Upper lobe of left lung (tissue), 6 donors: Measurements from ENCODE around the gene UBE4B. TPM values are rescaled to one million over a fixed set of nuclear protein-coding genes. Genes with fewer than 3 reads are reported as not detected.

Source experiments
- ATAC-seq, 2 donors: fragments of 200-7000 bp; cut with Tn5 transposase; one replicate each; pipeline ENCODE4 v1.9.1; 2022; ENCODE audit warnings: mild to moderate bottlenecking in 2 of 2, moderate library complexity in 2 of 2; ENCODE audit not compliant: low FRiP score in 2 of 2
- DNase-seq, 2 donors: peaks; one replicate each; pipeline ENCODE4 v3.0.0-alpha.2; 2019 to 2020
- H3K27ac ChIP-seq, 4 donors: fragments of 200-600 bp; sonication (generic); one replicate each; pipeline ENCODE4 v1.5.1; 2016 to 2019
- H3K27me3 ChIP-seq, 4 donors: fragments of 200-600 bp; sonication (generic); one replicate each; pipeline ENCODE4 v1.5.1; 2017 to 2019
- H3K36me3 ChIP-seq, 4 donors: fragments of 200-600 bp; sonication (generic); one replicate each; pipeline ENCODE4 v1.5.1; 2016 to 2019
- H3K4me1 ChIP-seq, 4 donors: fragments of 200-600 bp; sonication (generic); one replicate each; pipeline ENCODE4 v1.5.1; 2018 to 2019
- H3K4me3 ChIP-seq, 4 donors: fragments of 200-600 bp; sonication (generic); one replicate each; pipeline ENCODE4 v1.5.1; 2017 to 2019; ENCODE audit warnings: mild to moderate bottlenecking in 2 of 4, moderate library complexity in 1 of 4
- H3K9me3 ChIP-seq, 4 donors: fragments of 200-600 bp; sonication (generic); one replicate each; pipeline ENCODE4 v1.5.1; 2018 to 2019
- EP300 ChIP-seq, 4 donors: sonication (generic); formaldehyde crosslinking; IDR thresholded peaks; one replicate each; pipeline ENCODE4 v1.5.1; 2017; ENCODE audit warnings: antibody characterized with exemption in 4 of 4, control low read depth in 2 of 4
- POLR2A ChIP-seq, 4 donors: fragments of 450-650 bp; IDR thresholded peaks; one replicate each; pipeline ENCODE4 v1.5.1; 2016 to 2017; ENCODE audit warnings: antibody characterized with exemption in 4 of 4, mild to moderate bottlenecking in 2 of 4
- POLR2AphosphoS5 ChIP-seq, 2 donors: sonication (generic); formaldehyde crosslinking; IDR thresholded peaks; one replicate each; pipeline ENCODE4 v1.5.1; 2017; ENCODE audit warnings: antibody characterized with exemption in 2 of 2
- WGBS, 2 donors: methylation state at CpG; one replicate each; pipeline ENCODE4 v1.1.5; 2017 to 2018; 5-methylcytosine and 5-hydroxymethylcytosine counted together
- total RNA-seq, 6 donors: library from RNA; depleted of rRNA in 4 of 6; stranded (reverse); fragments of >200 nt in 4 of 6; gene quantifications; one replicate each; pipeline versions ENCODE4 v1.1.0 to v1.2.1, GENCODE V29; 2016 to 2021
- TF ChIP-seq, protein P1 (sequence below), 6 experiments: fragments of 450-650 bp in 4 of 6; fragments of 200-600 bp in 2 of 6; sonication (generic) in 2 of 6; IDR thresholded peaks; one replicate each; pipeline ENCODE4 v1.5.1; 2016 to 2019; ENCODE audit warnings: antibody characterized with exemption in 6 of 6
- donor health status: DM: no; HTN: no; CAD: no; lungs with moderate emphysema.
- donor health status: DM: no; HTN: yes; CAD: no; lungs with severe emphysema.

UBE4B gene
- 10 to 100 TPM; 24.5 to 83.8 (median 42.8) TPM for total RNA-seq

DNA sequence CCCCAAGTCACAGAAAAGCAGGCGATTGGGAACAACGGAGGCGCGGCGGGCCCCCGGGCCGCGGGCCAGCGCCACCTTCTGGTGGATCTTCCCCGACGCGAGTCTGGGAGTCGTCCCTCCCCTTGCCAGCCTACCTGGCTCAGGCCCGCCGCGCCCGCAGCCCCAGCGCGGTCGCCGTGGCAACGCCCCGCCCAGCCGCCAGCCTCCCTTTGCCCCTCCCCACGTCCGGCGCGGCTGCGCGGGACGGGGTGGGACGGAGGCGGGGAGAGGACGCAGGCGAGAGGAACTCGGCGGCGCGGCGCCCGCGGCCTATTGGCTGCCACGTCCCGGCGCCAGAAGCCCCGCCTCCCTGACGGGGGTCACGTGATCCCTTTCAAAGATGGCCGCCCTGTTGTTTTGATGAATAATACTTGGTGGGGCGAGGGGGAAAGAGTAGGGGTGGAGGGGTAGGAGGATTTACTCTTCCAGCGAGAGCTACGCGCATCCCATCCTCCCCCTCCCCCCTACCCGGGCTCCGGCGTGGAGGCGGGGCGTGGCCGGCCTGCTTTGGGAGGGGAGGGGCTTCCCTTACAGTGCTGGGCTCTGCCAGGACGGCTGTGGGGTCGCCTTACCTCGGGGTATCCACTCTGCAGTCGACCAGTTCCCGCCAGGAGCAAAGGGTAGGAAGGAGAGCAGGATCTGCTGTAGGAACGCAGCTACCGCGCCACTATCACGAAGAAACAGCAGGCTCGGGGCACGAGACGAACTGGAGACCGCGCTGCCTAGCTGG lies at the start of gene UBE4B:
Gene UBE4B (plus strand): TSS at position 369 of the 769 bp plus-strand sequence. CDS start 713 bp downstream, outside the sequence.
- ATAC-seq (peak; percentile 100), DNase-seq (peak; percentile 99 to 100)
- Histone ChIP-seq H3K36me3 (peaks cover 0 to 18% (median 7%) of the 10 kb centered on the region in 4 donors), H3K9me3 (no peaks in the 10 kb centered on the region), H3K4me3 (peak within 1 kb of the TSS; percentile 75 to 95 (median 89)), H3K27ac (peak within 1 kb of the TSS; percentile 92 to 98 (median 94)), H3K4me1 (peaks cover 20 to 36% (median 22%) of the 10 kb centered on the region in 4 donors), H3K27me3 (no peaks in the 10 kb centered on the region)
- WGBS, 2 donors = 0% methylated on average over 24 to 34 of the region's 73 CpGs
- TF ChIP-seq POLR2AphosphoS5 (IDR thresholded peaks at IDR 0.05) (peak in 1 of 2 donors; percentile 43), POLR2A (IDR thresholded peaks at IDR 0.05) (peak in 2 of 4 donors; percentile 38 to 64), EP300 (IDR thresholded peaks at IDR 0.05) (no peak)
- TF ChIP-seq, protein P1, sequence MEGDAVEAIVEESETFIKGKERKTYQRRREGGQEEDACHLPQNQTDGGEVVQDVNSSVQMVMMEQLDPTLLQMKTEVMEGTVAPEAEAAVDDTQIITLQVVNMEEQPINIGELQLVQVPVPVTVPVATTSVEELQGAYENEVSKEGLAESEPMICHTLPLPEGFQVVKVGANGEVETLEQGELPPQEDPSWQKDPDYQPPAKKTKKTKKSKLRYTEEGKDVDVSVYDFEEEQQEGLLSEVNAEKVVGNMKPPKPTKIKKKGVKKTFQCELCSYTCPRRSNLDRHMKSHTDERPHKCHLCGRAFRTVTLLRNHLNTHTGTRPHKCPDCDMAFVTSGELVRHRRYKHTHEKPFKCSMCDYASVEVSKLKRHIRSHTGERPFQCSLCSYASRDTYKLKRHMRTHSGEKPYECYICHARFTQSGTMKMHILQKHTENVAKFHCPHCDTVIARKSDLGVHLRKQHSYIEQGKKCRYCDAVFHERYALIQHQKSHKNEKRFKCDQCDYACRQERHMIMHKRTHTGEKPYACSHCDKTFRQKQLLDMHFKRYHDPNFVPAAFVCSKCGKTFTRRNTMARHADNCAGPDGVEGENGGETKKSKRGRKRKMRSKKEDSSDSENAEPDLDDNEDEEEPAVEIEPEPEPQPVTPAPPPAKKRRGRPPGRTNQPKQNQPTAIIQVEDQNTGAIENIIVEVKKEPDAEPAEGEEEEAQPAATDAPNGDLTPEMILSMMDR (IDR thresholded peaks at IDR 0.05) = peak; percentile 61 to 97 (median 94)

- WGBS, 2 donors = 85 to 86% methylated on average over 5 of the region's 5 CpGs
- Histone ChIP-seq H3K4me3 (no peak overlapping the region), H3K27me3 (no peaks in the 10 kb centered on the region), H3K4me1 (peaks cover 0 to 3% (median 0%) of the 10 kb centered on the region in 4 donors), H3K36me3 (peaks cover 5 to 36% (median 20%) of the 10 kb centered on the region in 4 donors), H3K27ac (peak overlapping the region in 1 of 4 donors; percentile 39), H3K9me3 (no peaks in the 10 kb centered on the region)
- TF ChIP-seq, protein P1 (IDR thresholded peaks at IDR 0.05) = no peak
- TF ChIP-seq EP300 (IDR thresholded peaks at IDR 0.05) = no peak
- no peak for TF ChIP-seq POLR2AphosphoS5 (IDR thresholded peaks at IDR 0.05)
- TF ChIP-seq POLR2A (IDR thresholded peaks at IDR 0.05) = no peak
- DNase-seq = no peak
- ATAC-seq = no peak
These were observed 48.5 kb upstream of the UBE4B start for GRCh38 chr1:9984253-9984652.

GRCh38 chr1:9985001-9985400 lies 47.8 kb upstream of the UBE4B start:
- DNase-seq (no peak), ATAC-seq (no peak)
- no peaks in the 10 kb centered on the region for H3K9me3 ChIP-seq
- peaks cover 5 to 33% (median 20%) of the 10 kb centered on the region in 4 donors for H3K36me3 ChIP-seq
- peak overlapping the region in 1 of 4 donors; percentile 16 for H3K27ac ChIP-seq
- H3K4me1 ChIP-seq = peaks cover 0 to 8% (median 0%) of the 10 kb centered on the region in 4 donors
- no peak overlapping the region for H3K4me3 ChIP-seq
- 39 to 47% methylated on average over 6 of the region's 6 CpGs for WGBS, 2 donors
- H3K27me3 ChIP-seq = no peaks in the 10 kb centered on the region
- TF ChIP-seq POLR2A (IDR thresholded peaks at IDR 0.05) (no peak), EP300 (IDR thresholded peaks at IDR 0.05) (no peak), POLR2AphosphoS5 (IDR thresholded peaks at IDR 0.05) (no peak)
- TF ChIP-seq, protein P1 (IDR thresholded peaks at IDR 0.05) = no peak

GRCh38 chr1:9989773-9990172 lies 43.0 kb upstream of the UBE4B start:
- WGBS, 2 donors = 96 to 97% methylated on average over 5 of the region's 5 CpGs
- ATAC-seq = no peak
- Histone ChIP-seq H3K4me3 (no peak overlapping the region), H3K27me3 (no peaks in the 10 kb centered on the region), H3K36me3 (no peaks in the 10 kb centered on the region), H3K27ac (no peak overlapping the region), H3K4me1 (peaks cover 0 to 17% (median 0%) of the 10 kb centered on the region in 4 donors), H3K9me3 (no peaks in the 10 kb centered on the region)
- DNase-seq = no peak
- TF ChIP-seq POLR2A (IDR thresholded peaks at IDR 0.05) = no peak
- TF ChIP-seq, protein P1 (IDR thresholded peaks at IDR 0.05) = no peak
- TF ChIP-seq POLR2AphosphoS5 (IDR thresholded peaks at IDR 0.05) = no peak
- no peak for TF ChIP-seq EP300 (IDR thresholded peaks at IDR 0.05)
